Retinal pigment epithelial cell (primary cell): Measurements from ENCODE around the gene FIGNL2.

ENCODE experiments used
- DNase-seq: peaks from one replicate; pipeline ENCODE4 v3.0.0-alpha.2; 2010; ENCODE audit warnings: low read depth
- H3K4me3 ChIP-seq: 2 replicates; pipeline ENCODE4 v1.5.1; 2011; ENCODE audit warnings: mild to moderate bottlenecking, low read length, control low read depth, moderate library complexity
- CTCF ChIP-seq: conservative IDR thresholded peaks from 2 replicates; pipeline ENCODE4 v1.5.1; 2011; ENCODE audit warnings: low read depth, low read length, control low read depth, inconsistent platforms

FIGNL2 gene

GRCh38 chr12:51874000-51874399 lies 25.5 kb upstream of the FIGNL2 start:
- no peak overlapping the region for H3K4me3 ChIP-seq
- DNase-seq, result peak; percentile 90
- TF ChIP-seq CTCF, result no peak

- H3K4me3 ChIP-seq, result no peak overlapping the region
- no peak for DNase-seq
- no peak for TF ChIP-seq CTCF
Observed at GRCh38 chr12:51873251-51873994, 24.9 kb upstream of the FIGNL2 start.

GRCh38 chr12:51872689-51872981 lies 24.1 kb upstream of the FIGNL2 start:
- H3K4me3 ChIP-seq, result no peak overlapping the region
- DNase-seq, result no peak

GRCh38 chr12:51871918-51872688 lies 23.6 kb upstream of the FIGNL2 start:
- no peak for TF ChIP-seq CTCF
- no peak overlapping the region for H3K4me3 ChIP-seq
- DNase-seq, result no peak

More at GRCh38 chr12:51872689-51872981, 24.1 kb upstream of the FIGNL2 start:
- no peak for TF ChIP-seq CTCF

- TF ChIP-seq CTCF, result no peak
- no peak for DNase-seq
- H3K4me3 ChIP-seq, result no peak overlapping the region
Observed at GRCh38 chr12:51871126-51871525, 22.6 kb upstream of the FIGNL2 start.

- H3K4me3 ChIP-seq, result no peak overlapping the region
- TF ChIP-seq CTCF, result no peak
- DNase-seq, result no peak
Observed at GRCh38 chr12:51870504-51870903, 22.0 kb upstream of the FIGNL2 start.

- TF ChIP-seq CTCF, result no peak
Observed at GRCh38 chr12:51869931-51870330, 21.4 kb upstream of the FIGNL2 start.

More at GRCh38 chr12:51869931-51870330, 21.4 kb upstream of the FIGNL2 start:
- H3K4me3 ChIP-seq, result no peak overlapping the region
- DNase-seq, result no peak
